Immature natural killer cell (primary cell): ENCODE data around the gene DHRS3. TPM values are rescaled to one million over a fixed set of nuclear protein-coding genes. Genes with fewer than 3 reads are reported as not detected.
"Not testable (repeated sequence)": the region's sequence is repeated elsewhere in the genome, so short reads cannot be mapped to it uniquely, and the experiment has no call there.

ENCODE experiments used
- DNase-seq, 3 donors: peaks; one replicate each; pipeline ENCODE4 v3.0.0; 2022; ENCODE audit warnings: mixed read lengths in 1 of 3
- H3K27ac Mint-ChIP-seq, 6 donors: one replicate each; pipeline ENCODE4 v1.8.0; 2020; ENCODE audit warnings: mixed read lengths in 6 of 6, mild to moderate bottlenecking in 5 of 6, inconsistent platforms in 4 of 6, moderate library complexity in 3 of 6
- H3K27me3 Mint-ChIP-seq, 3 donors: one replicate each; pipeline ENCODE4 v1.8.0; 2020 to 2021; ENCODE audit warnings: low read depth in 3 of 3, mild to moderate bottlenecking in 3 of 3, mixed read lengths in 3 of 3, moderate library complexity in 3 of 3, inconsistent platforms in 1 of 3
- H3K36me3 Mint-ChIP-seq, 3 donors: one replicate each; pipeline ENCODE4 v1.8.0; 2020; ENCODE audit warnings: mixed read lengths in 3 of 3, inconsistent platforms in 2 of 3, mild to moderate bottlenecking in 2 of 3
- H3K4me1 Mint-ChIP-seq, 2 donors: one replicate each; pipeline ENCODE4 v1.8.0; 2020; ENCODE audit warnings: inconsistent platforms in 2 of 2, mild to moderate bottlenecking in 2 of 2, mixed read lengths in 2 of 2, moderate library complexity in 1 of 2
- H3K4me3 Mint-ChIP-seq, 5 donors: one replicate each; pipeline ENCODE4 v1.8.0; 2020; ENCODE audit warnings: mild to moderate bottlenecking in 5 of 5, mixed read lengths in 5 of 5, inconsistent platforms in 3 of 5, moderate library complexity in 3 of 5
- H3K9me3 Mint-ChIP-seq, 6 donors: one replicate each; pipeline ENCODE4 v1.8.0; 2020; ENCODE audit warnings: mild to moderate bottlenecking in 6 of 6, mixed read lengths in 6 of 6, inconsistent platforms in 4 of 6, moderate library complexity in 3 of 6
- polyA plus RNA-seq, 3 donors: library from polyadenylated mRNA; unstranded; fragments of 300-500 nt; fragmentation: Illumina TruSeq; gene quantifications; one replicate each; pipeline ENCODE4 v1.2.3, GENCODE V29; 2021

The DHRS3 gene
- polyA plus RNA-seq, 3 donors from 2014 or later, result 70.3 to 116 (median 74.3) TPM

- peaks cover 6 to 20% (median 16%) of the 10 kb centered on the region in 6 donors for H3K9me3 Mint-ChIP-seq
- H3K4me3 Mint-ChIP-seq, result no peak overlapping the region
- no peaks in the 10 kb centered on the region for H3K4me1 Mint-ChIP-seq
- peaks cover 0 to 2% (median 0%) of the 10 kb centered on the region in 3 donors for H3K27me3 Mint-ChIP-seq
- DNase-seq, result no peak
- peak overlapping the region in 3 of 6 donors; percentile 18 to 56 (median 51) for H3K27ac Mint-ChIP-seq
- H3K36me3 Mint-ChIP-seq, result peaks cover 29 to 41% (median 40%) of the 10 kb centered on the region in 3 donors
Observed at GRCh38 chr1:12567288-12567819, 50.7 kb downstream of the DHRS3 start.

- Mint-ChIP-seq H3K4me1 (no peaks in the 10 kb centered on the region), H3K4me3 (no peak overlapping the region), H3K9me3 (peaks cover 6 to 22% (median 18%) of the 10 kb centered on the region in 6 donors), H3K27me3 (peaks cover 0 to 2% (median 0%) of the 10 kb centered on the region in 3 donors), H3K27ac (peak overlapping the region in 3 of 6 donors; percentile 30 to 63 (median 51)), H3K36me3 (peaks cover 30 to 42% (median 41%) of the 10 kb centered on the region in 3 donors)
- DNase-seq, result no peak
Observed at GRCh38 chr1:12566484-12567287, 51.3 kb downstream of the DHRS3 start.

- no peak for DNase-seq
- Mint-ChIP-seq H3K36me3 (peaks cover 30 to 42% (median 41%) of the 10 kb centered on the region in 3 donors), H3K9me3 (peaks cover 6 to 22% (median 18%) of the 10 kb centered on the region in 6 donors), H3K27me3 (peaks cover 0 to 2% (median 0%) of the 10 kb centered on the region in 3 donors), H3K4me1 (no peaks in the 10 kb centered on the region), H3K4me3 (no peak overlapping the region), H3K27ac (peak overlapping the region in 3 of 6 donors; percentile 31 to 86 (median 34))
Observed at GRCh38 chr1:12565966-12566352, 52.1 kb downstream of the DHRS3 start.

GRCh38 chr1:12565094-12565965 lies 52.7 kb downstream of the DHRS3 start:
- Mint-ChIP-seq H3K27me3 (peaks cover 0 to 2% (median 0%) of the 10 kb centered on the region in 3 donors), H3K4me1 (no peaks in the 10 kb centered on the region), H3K27ac (peak overlapping the region in 1 of 6 donors; percentile 43), H3K9me3 (peaks cover 6 to 22% (median 18%) of the 10 kb centered on the region in 6 donors), H3K36me3 (peaks cover 30 to 42% (median 39%) of the 10 kb centered on the region in 3 donors), H3K4me3 (no peak overlapping the region)
- no peak for DNase-seq

GRCh38 chr1:12564251-12564650 lies 53.8 kb downstream of the DHRS3 start:
- H3K36me3 Mint-ChIP-seq, result peaks cover 30 to 42% (median 36%) of the 10 kb centered on the region in 3 donors
- H3K27me3 Mint-ChIP-seq, H3K4me3 Mint-ChIP-seq, H3K4me1 Mint-ChIP-seq, DNase-seq: not testable (repeated sequence)
- peak overlapping the region in 1 of 6 donors; percentile 24 for H3K27ac Mint-ChIP-seq
- H3K9me3 Mint-ChIP-seq, result peaks cover 6 to 22% (median 18%) of the 10 kb centered on the region in 6 donors

- peaks cover 0 to 2% (median 0%) of the 10 kb centered on the region in 3 donors for H3K27me3 Mint-ChIP-seq
- H3K36me3 Mint-ChIP-seq, result peaks cover 27 to 38% (median 33%) of the 10 kb centered on the region in 3 donors
- H3K9me3 Mint-ChIP-seq, result peaks cover 6 to 22% (median 18%) of the 10 kb centered on the region in 6 donors
- H3K4me3 Mint-ChIP-seq, result no peak overlapping the region
- no peak overlapping the region for H3K27ac Mint-ChIP-seq
- DNase-seq, result no peak
- H3K4me1 Mint-ChIP-seq, result no peaks in the 10 kb centered on the region
Observed at GRCh38 chr1:12562955-12563576, 54.9 kb downstream of the DHRS3 start.

- Mint-ChIP-seq H3K4me1 (no peaks in the 10 kb centered on the region), H3K36me3 (peaks cover 20 to 30% (median 23%) of the 10 kb centered on the region in 3 donors), H3K9me3 (peaks cover 6 to 22% (median 18%) of the 10 kb centered on the region in 6 donors), H3K27me3 (no peaks in the 10 kb centered on the region), H3K27ac (no peak overlapping the region), H3K4me3 (no peak overlapping the region)
- DNase-seq, result no peak
Observed at GRCh38 chr1:12561121-12561520, 56.9 kb downstream of the DHRS3 start.

- peaks cover 0 to 3% (median under 1%) of the 10 kb centered on the region in 6 donors for H3K9me3 Mint-ChIP-seq
- peaks cover 0 to 2% (median 0%) of the 10 kb centered on the region in 3 donors for H3K27me3 Mint-ChIP-seq
- peaks cover 0 to under 1% (median under 1%) of the 10 kb centered on the region in 3 donors for H3K36me3 Mint-ChIP-seq
- H3K4me1 Mint-ChIP-seq, result peaks cover 0 to 2% of the 10 kb centered on the region in 2 donors
- H3K4me3 Mint-ChIP-seq, result no peak overlapping the region
- no peak overlapping the region for H3K27ac Mint-ChIP-seq
- no peak for DNase-seq
Observed at GRCh38 chr1:12556957-12557935, 60.8 kb downstream of the DHRS3 start.

GRCh38 chr1:12556368-12556930 lies 61.6 kb downstream of the DHRS3 start:
- H3K27ac Mint-ChIP-seq, result peak overlapping the region in 1 of 6 donors; percentile 50
- peaks cover 0 to 2% of the 10 kb centered on the region in 2 donors for H3K4me1 Mint-ChIP-seq
- no peaks in the 10 kb centered on the region for H3K36me3 Mint-ChIP-seq
- peaks cover 0 to 2% (median 0%) of the 10 kb centered on the region in 3 donors for H3K27me3 Mint-ChIP-seq
- no peak overlapping the region for H3K4me3 Mint-ChIP-seq
- no peaks in the 10 kb centered on the region for H3K9me3 Mint-ChIP-seq
- DNase-seq, result no peak

- Mint-ChIP-seq H3K36me3 (no peaks in the 10 kb centered on the region), H3K27me3 (peaks cover 0 to 2% (median 0%) of the 10 kb centered on the region in 3 donors), H3K27ac (no peak overlapping the region), H3K9me3 (no peaks in the 10 kb centered on the region), H3K4me1 (peaks cover 4 to 5% of the 10 kb centered on the region in 2 donors), H3K4me3 (no peak overlapping the region)
- DNase-seq, result no peak
Observed at GRCh38 chr1:12555411-12556367, 62.3 kb downstream of the DHRS3 start.
